PFSK-1 (cell line): ENCODE data around the gene CUL1.

Source experiments
- FOXP2 ChIP-seq: optimal IDR thresholded peaks from 2 replicates; pipeline ENCODE3; 2011; ENCODE audit warnings: borderline replicate concordance, control low read depth, inconsistent platforms; ENCODE audit not compliant: insufficient read depth; ENCODE audit errors: extremely low read length, extremely low read depth
- POLR2AphosphoS5 ChIP-seq: IDR thresholded peaks from 2 replicates; pipeline ENCODE4 v1.6.1; 2012; ENCODE audit warnings: low read depth, mild to moderate bottlenecking, control low read depth, low read length, moderate library complexity
- REST ChIP-seq, 2 experiments: IDR thresholded peaks; 2 replicates each; pipeline versions ENCODE4 v1.6.1 to v1.8.0; 2011 to 2012; ENCODE audit warnings: low read depth in 2 of 2, low read length in 2 of 2, control low read depth in 1 of 2, inconsistent platforms in 1 of 2, mild to moderate bottlenecking in 1 of 2, moderate library complexity in 1 of 2; ENCODE audit not compliant: insufficient read depth in 1 of 2
- SIN3A ChIP-seq: IDR thresholded peaks from 2 replicates; pipeline ENCODE4 v1.6.1; 2012; ENCODE audit warnings: mild to moderate bottlenecking, low read length, moderate library complexity, borderline replicate concordance; ENCODE audit not compliant: insufficient read depth
- TAF1 ChIP-seq: IDR thresholded peaks from 2 replicates; pipeline ENCODE4 v1.6.1; 2012; ENCODE audit warnings: low read length, control low read depth, borderline replicate concordance; ENCODE audit not compliant: insufficient read depth

The CUL1 gene

GRCh38 chr7:148684289-148684830, 14.3 kb upstream of the CUL1 start:
- no peak for TF ChIP-seq REST (IDR thresholded peaks at IDR 0.05; ENCODE audit: insufficient read depth in 1 of 2, low read depth in 2 of 2, low read length in 2 of 2)
- TF ChIP-seq TAF1: no peak
- no peak for TF ChIP-seq FOXP2

GRCh38 chr7:148686312-148686937, 12.3 kb upstream of the CUL1 start:
- TF ChIP-seq TAF1 (no peak), POLR2AphosphoS5 (no peak), FOXP2 (no peak), REST (IDR thresholded peaks at IDR 0.05; ENCODE audit: insufficient read depth in 1 of 2, low read depth in 2 of 2, low read length in 2 of 2) (no peak), SIN3A (no peak)

- TF ChIP-seq TAF1: no peak
- TF ChIP-seq FOXP2: no peak
- TF ChIP-seq SIN3A: no peak
- TF ChIP-seq REST (IDR thresholded peaks at IDR 0.05; ENCODE audit: insufficient read depth in 1 of 2, low read depth in 2 of 2, low read length in 2 of 2): no peak
- TF ChIP-seq POLR2AphosphoS5: no peak
Measured at GRCh38 chr7:148687555-148687954, 11.1 kb upstream of the CUL1 start.

GRCh38 chr7:148688526-148688925, 10.2 kb upstream of the CUL1 start:
- TF ChIP-seq POLR2AphosphoS5: no peak
- no peak for TF ChIP-seq FOXP2
- TF ChIP-seq TAF1: no peak
- no peak for TF ChIP-seq SIN3A
- TF ChIP-seq REST (IDR thresholded peaks at IDR 0.05; ENCODE audit: insufficient read depth in 1 of 2, low read depth in 2 of 2, low read length in 2 of 2): no peak
